GM12801 (cell line): ENCODE measurements around the gene SPATA3.

ENCODE experiments used
- TF ChIP-seq, protein P1 (sequence below): IDR thresholded peaks from one replicate; pipeline ENCODE4 v1.5.1; 2011; ENCODE audit warnings: control low read depth; ENCODE audit not compliant: insufficient read length; ENCODE audit errors: extremely low read depth

The SPATA3 gene

DNA sequence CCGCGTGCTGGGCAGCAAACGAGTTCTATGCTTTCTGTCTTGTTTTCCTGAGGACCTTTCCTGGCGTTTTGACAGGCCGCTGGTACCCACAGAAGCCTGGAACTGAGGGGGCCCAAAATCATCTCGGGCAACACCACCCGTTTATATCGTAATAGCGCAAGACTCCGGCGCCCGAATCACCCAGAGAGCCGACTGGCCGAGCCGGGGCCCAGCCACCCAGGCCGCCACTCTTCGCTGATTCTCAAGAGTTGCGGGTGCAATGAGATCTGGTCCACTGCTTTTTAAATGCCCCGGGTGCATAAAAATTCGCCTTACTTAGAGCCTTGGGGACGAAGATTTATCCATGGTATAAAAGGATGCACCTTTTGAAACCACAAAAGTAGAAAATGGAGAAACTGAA is 6.2 kb upstream of the SPATA3 start:
- TF ChIP-seq, protein P1, sequence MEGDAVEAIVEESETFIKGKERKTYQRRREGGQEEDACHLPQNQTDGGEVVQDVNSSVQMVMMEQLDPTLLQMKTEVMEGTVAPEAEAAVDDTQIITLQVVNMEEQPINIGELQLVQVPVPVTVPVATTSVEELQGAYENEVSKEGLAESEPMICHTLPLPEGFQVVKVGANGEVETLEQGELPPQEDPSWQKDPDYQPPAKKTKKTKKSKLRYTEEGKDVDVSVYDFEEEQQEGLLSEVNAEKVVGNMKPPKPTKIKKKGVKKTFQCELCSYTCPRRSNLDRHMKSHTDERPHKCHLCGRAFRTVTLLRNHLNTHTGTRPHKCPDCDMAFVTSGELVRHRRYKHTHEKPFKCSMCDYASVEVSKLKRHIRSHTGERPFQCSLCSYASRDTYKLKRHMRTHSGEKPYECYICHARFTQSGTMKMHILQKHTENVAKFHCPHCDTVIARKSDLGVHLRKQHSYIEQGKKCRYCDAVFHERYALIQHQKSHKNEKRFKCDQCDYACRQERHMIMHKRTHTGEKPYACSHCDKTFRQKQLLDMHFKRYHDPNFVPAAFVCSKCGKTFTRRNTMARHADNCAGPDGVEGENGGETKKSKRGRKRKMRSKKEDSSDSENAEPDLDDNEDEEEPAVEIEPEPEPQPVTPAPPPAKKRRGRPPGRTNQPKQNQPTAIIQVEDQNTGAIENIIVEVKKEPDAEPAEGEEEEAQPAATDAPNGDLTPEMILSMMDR = no peak

GRCh38 chr2:230990131-230990898 is 5.6 kb upstream of the SPATA3 start:
- TF ChIP-seq, protein P1 = no peak

DNA sequence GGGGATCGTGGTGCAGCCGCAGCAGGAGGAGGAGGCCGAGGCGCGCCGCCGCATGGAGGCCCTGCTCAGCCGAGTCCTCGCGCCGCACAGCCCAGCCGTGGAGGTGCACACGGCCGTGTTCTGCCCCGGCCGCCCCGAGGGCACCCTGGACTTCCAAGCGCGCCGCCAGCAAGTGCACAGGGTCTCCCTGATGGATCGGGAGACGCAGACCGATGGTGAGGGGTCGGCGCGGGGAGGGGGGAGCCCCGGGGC is 5.1 kb upstream of the SPATA3 start:
- TF ChIP-seq, protein P1 = no peak

- TF ChIP-seq, protein P1 = no peak
Measured at GRCh38 chr2:230991598-230991997, 4.3 kb upstream of the SPATA3 start.

DNA sequence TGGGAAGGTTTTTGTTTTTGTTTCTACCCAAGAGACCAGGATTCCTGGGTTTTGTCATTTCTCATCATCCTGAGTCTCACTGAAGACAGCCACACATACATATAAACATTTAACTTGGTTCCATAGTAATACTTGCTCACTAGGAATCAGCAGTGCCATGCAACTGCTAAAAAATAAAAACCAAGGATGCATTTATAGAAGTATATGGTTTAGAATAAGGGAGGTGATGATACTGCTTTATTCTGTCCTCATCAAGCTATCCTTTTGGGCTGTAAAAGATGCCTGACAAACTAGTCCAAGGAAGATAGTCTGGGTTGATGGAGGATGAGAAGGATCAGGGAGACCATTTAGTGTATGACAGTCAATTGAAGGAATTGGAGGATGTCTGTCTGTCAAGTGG is 740 bp downstream of the SPATA3 start:
- TF ChIP-seq, protein P1 = no peak

DNA sequence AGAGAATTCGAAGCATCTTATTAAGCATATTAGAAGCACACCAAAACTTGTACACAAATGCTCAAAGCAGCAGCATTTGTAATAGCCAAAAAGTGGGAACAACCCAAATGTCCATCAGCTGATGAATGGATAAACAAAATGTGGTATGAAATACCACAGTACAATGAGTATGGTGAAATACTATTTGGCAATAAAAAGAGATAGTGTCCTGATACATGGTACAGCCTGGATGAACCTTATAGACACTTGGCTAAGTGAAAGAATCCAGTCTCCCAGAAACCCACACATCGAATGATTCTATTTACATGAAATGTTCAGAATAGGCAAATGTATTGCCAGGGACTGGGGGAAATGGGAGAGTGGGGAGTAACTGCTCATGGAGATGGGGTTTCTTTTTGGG is 3.0 kb downstream of the SPATA3 start:
- TF ChIP-seq, protein P1 = no peak

GRCh38 chr2:230999477-230999876 is 3.6 kb downstream of the SPATA3 start:
- TF ChIP-seq, protein P1 = no peak
